M059J (cell line): Measurements from ENCODE around the gene KANTR. TPM values are rescaled to one million over a fixed set of nuclear protein-coding genes. Genes with fewer than 3 reads are reported as not detected.
A peak's percentile ranks its signal among the peaks of the same experiment; 100 is the strongest.

Source experiments
- DNase-seq: peaks from one replicate; pipeline ENCODE4 v3.0.0-alpha.2; 2012; ENCODE audit warnings: low read depth
- total RNA-seq: library from RNA; depleted of rRNA; stranded (reverse); fragments of >200 nt; shearing (Covaris generic); gene quantifications from 2 replicates; pipeline ENCODE4 v1.2.3, GENCODE V29; 2014

Gene KANTR
- total RNA-seq, 1 experiment from 2014 or later: 3.3 TPM

DNA sequence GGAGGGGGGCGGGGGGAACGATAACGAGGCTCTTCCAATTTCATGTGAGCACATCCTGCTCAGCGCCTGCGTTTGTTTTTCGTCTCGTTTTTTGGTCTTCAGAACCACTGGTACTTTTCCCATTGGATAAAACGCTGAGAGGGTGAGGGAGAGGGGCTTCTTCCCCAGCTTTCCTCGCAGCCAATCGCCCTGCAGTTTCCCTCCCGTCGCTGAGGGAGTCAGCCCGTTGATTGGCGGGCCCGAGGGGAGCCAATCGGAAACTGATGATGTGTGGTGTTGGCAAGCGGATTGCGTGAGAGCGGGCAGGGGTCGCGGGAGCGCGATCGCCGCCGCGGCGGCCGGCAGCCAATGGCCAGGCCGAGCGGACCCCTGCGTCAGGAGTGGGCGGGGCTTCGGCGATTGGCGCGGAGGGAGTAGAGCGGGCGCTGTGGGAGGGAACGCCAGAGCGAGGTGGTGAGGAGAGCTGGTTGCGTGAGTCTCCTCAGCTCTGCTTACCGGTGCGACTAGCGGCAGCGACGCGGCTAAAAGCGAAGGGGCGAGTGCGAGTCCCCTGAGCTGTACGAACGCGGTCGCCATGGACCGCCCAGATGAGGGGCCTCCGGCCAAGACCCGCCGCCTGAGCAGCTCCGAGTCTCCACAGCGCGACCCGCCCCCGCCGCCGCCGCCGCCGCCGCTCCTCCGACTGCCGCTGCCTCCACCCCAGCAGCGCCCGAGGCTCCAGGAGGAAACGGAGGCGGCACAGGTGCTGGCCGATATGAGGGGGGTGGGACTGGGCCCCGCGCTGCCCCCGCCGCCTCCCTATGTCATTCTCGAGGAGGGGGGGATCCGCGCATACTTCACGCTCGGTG is 11.8 kb upstream of the KANTR start, which contains the start of gene TSPYL2:
TSS of gene TSPYL2 (plus strand) at position 443 of the 848 bp plus-strand sequence. CDS start at position 575, 132 bp downstream.
- peak; percentile 97 for DNase-seq

GRCh38 chrX:53082773-53083616 is 10.9 kb upstream of the KANTR start:
- DNase-seq: no peak

DNA sequence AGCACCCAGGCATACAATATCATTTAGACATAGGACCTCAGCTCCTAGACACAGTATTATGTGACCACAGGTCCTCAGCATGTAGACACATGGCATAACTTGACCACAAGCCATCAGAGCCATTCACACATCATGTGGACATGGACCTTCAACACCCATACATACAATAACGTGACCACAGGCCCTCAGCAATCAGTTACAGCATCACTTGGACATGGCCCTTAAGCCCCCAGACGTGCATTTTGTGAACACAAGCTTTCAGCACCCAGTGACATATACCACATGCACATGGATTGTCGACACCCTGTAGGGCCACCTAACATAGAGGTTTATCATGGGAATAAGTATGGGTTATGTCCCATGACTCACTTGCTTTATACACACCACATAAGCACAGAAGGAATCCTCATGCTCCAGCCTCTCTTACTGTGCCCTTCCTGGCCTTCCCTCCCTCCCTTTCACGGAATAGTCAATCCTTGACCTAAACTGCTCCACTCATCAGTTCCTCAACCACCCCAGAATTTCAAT is 9.8 kb upstream of the KANTR start:
- no peak for DNase-seq

DNA sequence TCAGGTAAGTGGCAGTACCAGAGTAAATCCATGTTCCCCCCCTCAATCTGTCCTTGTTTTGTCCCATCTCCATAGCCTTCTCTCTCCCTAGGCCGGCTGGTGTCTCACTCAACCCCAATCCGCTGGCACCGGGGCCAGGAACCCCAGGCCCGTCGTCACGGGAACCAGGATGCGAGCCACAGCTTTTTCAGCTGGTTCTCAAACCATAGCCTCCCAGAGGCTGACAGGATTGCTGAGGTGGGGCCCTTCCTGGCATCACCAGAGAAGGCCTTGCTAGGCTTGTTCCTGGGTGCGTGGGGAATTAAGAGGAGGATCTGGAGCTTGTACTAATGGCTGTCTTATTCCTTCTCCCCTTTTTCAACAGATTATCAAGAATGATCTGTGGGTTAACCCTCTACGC is 9.1 kb upstream of the KANTR start:
- no peak for DNase-seq

- no peak for DNase-seq
Observed at GRCh38 chrX:53085661-53086229, 8.2 kb upstream of the KANTR start.

GRCh38 chrX:53086464-53086863 is 7.5 kb upstream of the KANTR start:
- no peak for DNase-seq

GRCh38 chrX:53087388-53087831 is 6.5 kb upstream of the KANTR start:
- DNase-seq: no peak

- no peak for DNase-seq
Observed at GRCh38 chrX:53088136-53088974, 5.6 kb upstream of the KANTR start.

GRCh38 chrX:53089224-53089842 is 4.6 kb upstream of the KANTR start:
- DNase-seq: peak; percentile 53

GRCh38 chrX:53089925-53090324 is 4.0 kb upstream of the KANTR start:
- no peak for DNase-seq

DNA sequence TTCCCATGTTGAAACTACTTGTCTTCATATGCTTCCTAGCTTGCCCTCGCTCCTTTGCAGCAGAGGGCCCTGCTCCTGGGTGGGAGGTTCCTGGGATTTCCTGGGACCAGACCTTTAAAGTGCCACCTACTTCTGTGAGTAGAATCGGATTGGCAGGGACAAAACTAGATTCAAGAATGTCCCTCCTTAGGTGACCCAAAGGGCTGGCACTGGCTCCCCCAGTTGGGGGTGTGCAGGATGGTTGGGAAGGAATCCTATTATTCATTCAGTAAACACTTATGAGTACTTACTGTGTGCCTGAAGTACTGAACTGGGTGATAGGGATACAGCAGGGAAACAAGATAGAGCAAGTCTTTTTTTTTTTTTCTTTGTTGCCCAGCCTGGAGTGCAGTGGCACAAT is 2.6 kb upstream of the KANTR start:
- no peak for DNase-seq

GRCh38 chrX:53093177-53093655 is 726 bp upstream of the KANTR start:
- peak; percentile 80 for DNase-seq

- DNase-seq: no peak
Observed at GRCh38 chrX:53094582-53094905, 602 bp downstream of the KANTR start.

- DNase-seq: no peak
Observed at GRCh38 chrX:53095796-53096195, 1.9 kb downstream of the KANTR start.

DNA sequence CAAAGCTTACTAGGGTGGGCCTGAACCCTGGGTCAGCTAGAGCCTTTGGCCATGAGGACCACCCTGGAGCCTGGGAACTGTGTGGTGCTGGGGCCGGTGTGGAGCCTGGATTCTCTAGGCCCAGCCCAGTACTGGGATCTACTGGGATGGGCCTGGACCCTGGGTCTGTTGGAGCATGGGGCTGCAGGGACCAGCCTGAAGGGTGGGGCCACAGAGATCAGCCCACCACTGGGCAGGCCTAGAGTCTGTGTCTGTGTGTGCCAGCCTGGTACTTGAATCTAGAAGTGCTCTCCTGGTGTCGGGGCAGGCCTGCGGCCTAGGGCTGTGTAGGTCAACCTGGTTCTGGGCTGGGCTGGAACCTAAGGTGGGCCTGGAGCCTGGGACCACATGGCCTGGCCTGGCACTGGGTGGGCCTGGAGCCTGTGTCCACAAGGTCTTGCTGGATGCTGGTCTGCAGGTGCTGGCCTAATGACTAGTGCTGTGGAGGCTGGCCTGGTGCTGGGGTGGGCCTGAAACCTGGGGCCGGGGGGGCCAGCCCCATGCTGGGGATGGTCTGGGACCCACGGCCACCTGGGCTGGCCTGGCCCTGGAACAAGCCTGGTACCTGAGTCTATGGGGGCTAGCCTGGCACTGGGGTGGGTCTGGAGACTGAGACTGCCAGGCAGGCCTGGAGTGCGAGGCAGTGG is 21.1 kb downstream of the KANTR start:
- DNase-seq: no peak

GRCh38 chrX:53115550-53115874 is 21.6 kb downstream of the KANTR start:
- no peak for DNase-seq

DNA sequence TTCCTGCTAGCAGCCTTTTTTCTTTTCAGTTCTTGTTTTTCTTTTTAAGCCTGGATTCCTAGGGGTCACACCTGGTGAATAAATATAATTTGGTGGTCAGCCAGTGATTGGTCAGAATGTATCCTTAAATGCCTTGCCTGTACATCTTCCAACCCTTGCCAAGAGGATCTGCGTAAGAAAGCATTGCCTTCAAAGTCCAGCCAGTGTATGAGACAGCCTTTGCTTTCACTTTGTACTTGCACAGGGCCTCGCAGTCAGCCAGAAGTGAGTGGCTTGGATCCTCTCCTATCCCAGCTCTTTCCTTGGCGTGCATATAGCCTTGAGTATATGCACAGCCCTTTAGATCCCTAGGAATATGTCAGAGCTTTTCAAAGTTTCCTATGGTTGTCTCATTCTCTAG is 22.2 kb downstream of the KANTR start:
- DNase-seq: peak; percentile 71

GRCh38 chrX:53122013-53122412 is 28.1 kb downstream of the KANTR start:
- DNase-seq: no peak

DNA sequence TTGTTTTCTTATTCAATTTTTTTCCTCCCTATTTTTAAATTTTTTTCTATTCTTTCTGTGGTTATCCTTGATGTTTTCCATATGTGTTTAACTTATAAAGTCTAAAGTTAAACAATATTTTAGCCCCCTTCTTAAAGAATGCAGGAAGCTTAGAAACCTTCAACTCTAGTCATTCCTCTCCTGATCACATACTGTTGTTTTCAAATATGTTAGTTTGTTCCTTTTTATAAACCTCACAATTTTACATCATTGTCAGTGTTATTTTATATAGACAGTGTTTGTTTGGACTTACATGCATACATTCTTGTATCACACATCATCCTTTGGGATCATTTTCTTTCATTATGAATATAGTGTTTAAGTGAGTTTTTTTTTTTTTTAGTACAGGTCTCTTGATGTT is 31.6 kb downstream of the KANTR start:
- DNase-seq: no peak

DNA sequence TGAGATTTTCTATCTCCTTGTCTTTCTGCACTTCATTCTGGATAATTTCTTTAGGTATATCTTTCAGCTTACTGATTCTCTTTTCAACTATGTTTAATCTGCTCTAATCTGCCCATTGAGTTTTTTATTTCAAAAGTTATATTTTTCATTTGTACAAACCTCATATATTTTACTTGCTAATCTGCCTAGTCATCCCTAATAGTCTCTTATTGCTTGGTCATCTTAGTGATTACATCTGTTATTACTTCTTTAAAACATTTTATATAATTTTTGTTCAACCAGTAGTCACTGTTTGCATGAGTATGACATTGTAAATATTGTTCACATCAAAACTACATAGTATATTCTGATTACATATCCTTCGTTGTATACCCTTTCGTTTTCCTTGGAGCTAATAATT is 32.4 kb downstream of the KANTR start:
- no peak for DNase-seq
